ENCODE results near the gene ARMC9.
"Not testable (repeated sequence)": the region's sequence is repeated elsewhere in the genome, so short reads cannot be mapped to it uniquely, and the experiment has no call there.

The ARMC9 gene

GRCh38 chr2:231250146-231250545, 51.7 kb downstream of the ARMC9 start:
- no peak for TF ChIP-seq CTCF (IDR thresholded peaks at IDR 0.05)
- Histone ChIP-seq H3K27ac (no peak overlapping the region), H3K4me3 (no peak overlapping the region), H3K9me3 (no peaks in the 10 kb centered on the region), H3K4me1 (no peaks in the 10 kb centered on the region), H3K36me3 (peaks cover 0 to 35% (median 5%) of the 10 kb centered on the region in 3 donors), H3K27me3 (no peaks in the 10 kb centered on the region)
- peak in 1 of 2 donors; percentile 3 for DNase-seq
- intact Hi-C loops (cut with DNase I; ENCODE audit: low total_unique reads): no loop called here

- no peak overlapping the region for H3K27ac ChIP-seq
- H3K9me3 ChIP-seq: no peaks in the 10 kb centered on the region
- TF ChIP-seq CTCF (IDR thresholded peaks at IDR 0.05): no peak
- H3K36me3 ChIP-seq: peaks cover 0 to 33% (median 5%) of the 10 kb centered on the region in 3 donors
- H3K27me3 ChIP-seq: no peaks in the 10 kb centered on the region
- DNase-seq: no peak
- H3K4me3 ChIP-seq: no peak overlapping the region
- no peaks in the 10 kb centered on the region for H3K4me1 ChIP-seq
- intact Hi-C loops (cut with DNase I; ENCODE audit: low total_unique reads): no loop called here
Observed at GRCh38 chr2:231250698-231251097, 52.3 kb downstream of the ARMC9 start.

- DNase-seq: peak in 1 of 2 donors; percentile 49
- H3K4me3 ChIP-seq; H3K9me3 ChIP-seq; H3K27ac ChIP-seq; intact Hi-C loops (cut with DNase I; ENCODE audit: low total_unique reads); H3K4me1 ChIP-seq; H3K27me3 ChIP-seq: not testable (repeated sequence)
- H3K36me3 ChIP-seq: peaks cover 3 to 38% (median 18%) of the 10 kb centered on the region in 3 donors
Observed at GRCh38 chr2:231253292-231253691, 54.9 kb downstream of the ARMC9 start.

- H3K27ac ChIP-seq: no peak overlapping the region
- TF ChIP-seq CTCF (IDR thresholded peaks at IDR 0.05): no peak
- DNase-seq: no peak
- no peaks in the 10 kb centered on the region for H3K27me3 ChIP-seq
- H3K4me3 ChIP-seq: no peak overlapping the region
- intact Hi-C loops (cut with DNase I; ENCODE audit: low total_unique reads): no loop called here
- H3K9me3 ChIP-seq: no peaks in the 10 kb centered on the region
- no peaks in the 10 kb centered on the region for H3K4me1 ChIP-seq
- H3K36me3 ChIP-seq: peaks cover 22 to 57% (median 23%) of the 10 kb centered on the region in 3 donors
Observed at GRCh38 chr2:231256494-231256893, 58.1 kb downstream of the ARMC9 start.

- TF ChIP-seq CTCF (IDR thresholded peaks at IDR 0.05): no peak
- intact Hi-C loops (cut with DNase I; ENCODE audit: low total_unique reads): no loop called here
- no peak for DNase-seq
- Histone ChIP-seq H3K36me3 (peaks cover 30 to 70% (median 30%) of the 10 kb centered on the region in 3 donors), H3K4me3 (no peak overlapping the region), H3K27me3 (no peaks in the 10 kb centered on the region), H3K4me1 (no peaks in the 10 kb centered on the region), H3K27ac (no peak overlapping the region), H3K9me3 (no peaks in the 10 kb centered on the region)
Observed at GRCh38 chr2:231257763-231258162, 59.3 kb downstream of the ARMC9 start.

- DNase-seq: peak in 1 of 2 donors; percentile 38
- H3K27ac ChIP-seq: no peak overlapping the region
- H3K9me3 ChIP-seq: no peaks in the 10 kb centered on the region
- H3K36me3 ChIP-seq: peaks cover 38 to 72% (median 38%) of the 10 kb centered on the region in 3 donors
- TF ChIP-seq CTCF (IDR thresholded peaks at IDR 0.05): no peak
- no peaks in the 10 kb centered on the region for H3K27me3 ChIP-seq
- no peak overlapping the region for H3K4me3 ChIP-seq
- intact Hi-C loops (cut with DNase I; ENCODE audit: low total_unique reads): no loop called here
- no peaks in the 10 kb centered on the region for H3K4me1 ChIP-seq
Observed at GRCh38 chr2:231258701-231259100, 60.3 kb downstream of the ARMC9 start.
